Loucy (cell line): Measurements from ENCODE around the gene GPR45.

Experiments
- CTCF ChIP-seq: fragments of 200-600 bp; sonication (generic); conservative IDR thresholded peaks from 2 replicates; pipeline ENCODE4 v1.5.1; 2014; ENCODE audit warnings: mild to moderate bottlenecking, antibody characterized with exemption, low read length
- EZH2phosphoT487 ChIP-seq: fragments of 200-600 bp; IDR thresholded peaks from 2 replicates; pipeline ENCODE4 v1.6.1; 2018; ENCODE audit warnings: antibody characterized with exemption, mild to moderate bottlenecking, moderate library complexity, borderline replicate concordance

DNA sequence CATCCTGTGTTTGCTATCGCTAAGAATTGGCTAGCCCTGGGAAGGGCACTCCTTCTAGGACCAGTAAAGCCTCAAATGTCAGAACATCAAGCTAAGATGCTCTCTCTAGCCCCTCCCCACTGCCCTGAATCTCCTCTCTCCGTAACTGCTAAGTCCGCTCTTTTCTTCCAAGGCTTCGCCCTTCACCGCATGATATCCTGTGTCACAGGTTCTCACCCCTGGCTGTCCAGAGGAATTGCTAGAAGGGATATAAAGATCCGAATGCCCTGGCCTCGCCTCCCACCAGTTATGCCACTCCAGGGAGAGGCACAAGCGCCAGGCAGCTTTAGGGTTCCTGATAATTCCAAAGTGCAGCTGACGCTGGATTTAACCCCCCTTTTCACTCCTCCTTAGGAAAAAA lies 17.1 kb upstream of the GPR45 start:
- TF ChIP-seq CTCF (no peak), EZH2phosphoT487 (no peak)
